A673 (cell line): ENCODE measurements around the gene FJX1. TPM values are rescaled to one million over a fixed set of nuclear protein-coding genes. Genes with fewer than 3 reads are reported as not detected.

Experiments used
- BruUV-seq: library from RNA; stranded (reverse); fragments of 400-500 nt; replicated peaks from 2 replicates; lab custom pipeline; 2021; lab: Mats Ljungman, UMichigan
- CTCF ChIA-PET: fragments of 300-600 bp; sonication (Branson Sonifier 250); formaldehyde crosslinking; loops from one replicate; lab custom pipeline; 2022; ENCODE audit warnings: antibody characterized with exemption; lab: Charles Lee
- POLR2A ChIA-PET: fragments of 300-600 bp; sonication (Branson Sonifier 250); formaldehyde crosslinking; loops from one replicate; lab custom pipeline; 2022; ENCODE audit warnings: antibody characterized with exemption; ENCODE audit not compliant: low non-redundant PET; lab: Charles Lee
- DNase-seq: peaks from one replicate; pipeline ENCODE4 v3.0.0-alpha.2; 2015; ENCODE audit warnings: low spot score
- H3K27ac ChIP-seq: fragments of 200-600 bp; sonication (generic); 2 replicates; pipeline ENCODE4 v1.5.1; 2016; ENCODE audit warnings: mixed run types, low read depth, mild to moderate bottlenecking, mixed read lengths, antibody characterized with exemption, low read length; ENCODE audit not compliant: poor library complexity, severe bottlenecking
- H3K27me3 ChIP-seq: fragments of 200-600 bp; sonication (generic); replicated peaks from 2 replicates; pipeline ENCODE4 v1.6.1; 2017; ENCODE audit warnings: mixed run types, low read depth, mild to moderate bottlenecking, mixed read lengths, antibody characterized with exemption, low read length; ENCODE audit not compliant: insufficient read depth, poor library complexity
- H3K36me3 ChIP-seq: fragments of 200-600 bp; sonication (generic); 2 replicates; pipeline ENCODE4 v1.6.1; 2016; ENCODE audit warnings: mixed run types, mild to moderate bottlenecking, mixed read lengths, antibody characterized with exemption, low read length; ENCODE audit not compliant: insufficient read depth, poor library complexity, severe bottlenecking
- H3K4me1 ChIP-seq: fragments of 200-600 bp; sonication (generic); 2 replicates; pipeline ENCODE4 v1.6.1; 2017; ENCODE audit warnings: mixed run types, mild to moderate bottlenecking, mixed read lengths, antibody characterized with exemption, low read length; ENCODE audit not compliant: insufficient read depth, poor library complexity, severe bottlenecking
- H3K4me3 ChIP-seq: fragments of 200-600 bp; sonication (generic); 2 replicates; pipeline ENCODE4 v1.5.1; 2016; ENCODE audit warnings: low read depth, mixed run types, mild to moderate bottlenecking, mixed read lengths, low read length; ENCODE audit not compliant: poor library complexity, severe bottlenecking
- H3K9me3 ChIP-seq: fragments of 200-600 bp; sonication (generic); 2 replicates; pipeline ENCODE4 v1.6.1; 2016; ENCODE audit warnings: mixed run types, low read depth, mild to moderate bottlenecking, mixed read lengths, antibody characterized with exemption, low read length; ENCODE audit not compliant: poor library complexity, severe bottlenecking
- EZH2 ChIP-seq: fragments of 200-600 bp; sonication (generic); IDR thresholded peaks from 2 replicates; pipeline ENCODE4 v1.6.1; 2017; ENCODE audit warnings: borderline replicate concordance, low read depth, mild to moderate bottlenecking, mixed read lengths, antibody characterized with exemption, low read length; ENCODE audit not compliant: poor library complexity, severe bottlenecking
- intact Hi-C: fragments of 100-400 bp; cut with micrococcal nuclease; formaldehyde crosslinking; loops from one replicate; pipeline ENCODE4 v1.10.0; 2022; ENCODE audit not compliant: unreplicated experiment
- total RNA-seq: library from RNA; stranded (reverse); gene quantifications from 2 replicates; pipeline ENCODE4 v1.2.3, GENCODE V29; 2021
- TF ChIP-seq, protein P1 (sequence below): fragments of 300-800, 200-600 bp; sonication (generic); conservative IDR thresholded peaks from 2 replicates; pipeline ENCODE4 v1.5.1; 2017; ENCODE audit warnings: low read depth, mild to moderate bottlenecking, antibody characterized with exemption, low read length, moderate library complexity, mixed read lengths

FJX1 gene
- total RNA-seq, 1 experiment from 2014 or later = 50.1 TPM

DNA sequence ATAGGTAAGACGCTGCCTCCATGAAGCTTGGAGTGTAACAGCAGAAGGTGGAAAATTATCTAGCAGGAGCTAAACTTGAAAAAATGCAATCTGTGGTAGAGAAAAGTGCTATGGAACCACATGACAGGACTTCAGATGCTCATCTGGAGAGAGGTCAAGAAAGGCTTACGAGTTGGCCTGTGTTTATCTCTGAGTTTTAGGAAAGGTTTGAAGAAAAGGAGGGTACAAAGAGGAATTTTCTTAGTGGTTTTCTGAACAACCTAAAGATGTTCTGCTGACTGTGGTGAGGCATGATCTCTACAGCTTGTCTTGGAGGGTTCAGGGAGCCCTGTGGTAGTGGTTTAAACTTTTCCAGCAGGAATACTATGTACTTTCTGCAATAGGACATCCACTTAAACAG lies 8.2 kb downstream of the FJX1 start:
- POLR2A ChIA-PET = no interaction called here
- TF ChIP-seq EZH2 = no peak
- TF ChIP-seq, protein P1, sequence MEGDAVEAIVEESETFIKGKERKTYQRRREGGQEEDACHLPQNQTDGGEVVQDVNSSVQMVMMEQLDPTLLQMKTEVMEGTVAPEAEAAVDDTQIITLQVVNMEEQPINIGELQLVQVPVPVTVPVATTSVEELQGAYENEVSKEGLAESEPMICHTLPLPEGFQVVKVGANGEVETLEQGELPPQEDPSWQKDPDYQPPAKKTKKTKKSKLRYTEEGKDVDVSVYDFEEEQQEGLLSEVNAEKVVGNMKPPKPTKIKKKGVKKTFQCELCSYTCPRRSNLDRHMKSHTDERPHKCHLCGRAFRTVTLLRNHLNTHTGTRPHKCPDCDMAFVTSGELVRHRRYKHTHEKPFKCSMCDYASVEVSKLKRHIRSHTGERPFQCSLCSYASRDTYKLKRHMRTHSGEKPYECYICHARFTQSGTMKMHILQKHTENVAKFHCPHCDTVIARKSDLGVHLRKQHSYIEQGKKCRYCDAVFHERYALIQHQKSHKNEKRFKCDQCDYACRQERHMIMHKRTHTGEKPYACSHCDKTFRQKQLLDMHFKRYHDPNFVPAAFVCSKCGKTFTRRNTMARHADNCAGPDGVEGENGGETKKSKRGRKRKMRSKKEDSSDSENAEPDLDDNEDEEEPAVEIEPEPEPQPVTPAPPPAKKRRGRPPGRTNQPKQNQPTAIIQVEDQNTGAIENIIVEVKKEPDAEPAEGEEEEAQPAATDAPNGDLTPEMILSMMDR = no peak
- intact Hi-C loops = no loop called here
- H3K4me3 ChIP-seq = no peak overlapping the region
- CTCF ChIA-PET = interaction anchor here (0.8 kb wide), 1 partner anchor 139 kb away, joined by 3 read pairs; no protein-coding TSS in a partner anchor
- no peak overlapping the region for H3K27ac ChIP-seq
- H3K27me3 ChIP-seq = no peaks in the 10 kb centered on the region
- DNase-seq = no peak
- BruUV-seq = no TSS peak
- H3K36me3 ChIP-seq = no peaks in the 10 kb centered on the region
- no peaks in the 10 kb centered on the region for H3K9me3 ChIP-seq
- peaks cover 60% of the 10 kb centered on the region for H3K4me1 ChIP-seq

DNA sequence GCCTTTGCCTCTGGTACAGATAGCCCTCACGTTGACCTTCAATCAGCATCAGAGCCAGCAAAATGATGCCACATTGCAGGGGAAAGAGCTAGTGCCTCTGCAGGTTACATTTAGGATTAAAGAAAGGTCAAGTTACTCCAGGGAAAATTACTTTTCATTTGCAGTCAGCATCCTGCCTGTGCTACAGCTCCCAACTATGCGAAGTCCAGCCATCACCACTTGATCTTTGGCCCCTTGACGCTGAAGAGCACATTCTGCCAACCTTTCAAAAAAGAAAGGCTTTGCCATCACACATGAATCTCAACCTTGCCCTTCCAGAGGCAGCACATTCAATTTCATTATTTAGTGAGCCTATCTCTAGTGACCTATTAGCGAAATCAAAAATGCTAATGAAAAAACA lies 11.3 kb downstream of the FJX1 start:
- Histone ChIP-seq H3K27me3 (no peaks in the 10 kb centered on the region), H3K36me3 (no peaks in the 10 kb centered on the region), H3K9me3 (no peaks in the 10 kb centered on the region), H3K27ac (no peak overlapping the region), H3K4me1 (peaks cover 40% of the 10 kb centered on the region), H3K4me3 (no peak overlapping the region)
- no peak for DNase-seq
- intact Hi-C loops = no loop called here
- BruUV-seq = no TSS peak
- ChIA-PET POLR2A (no interaction called here), CTCF (no interaction called here)
- TF ChIP-seq EZH2 = no peak
- TF ChIP-seq, protein P1 = no peak

DNA sequence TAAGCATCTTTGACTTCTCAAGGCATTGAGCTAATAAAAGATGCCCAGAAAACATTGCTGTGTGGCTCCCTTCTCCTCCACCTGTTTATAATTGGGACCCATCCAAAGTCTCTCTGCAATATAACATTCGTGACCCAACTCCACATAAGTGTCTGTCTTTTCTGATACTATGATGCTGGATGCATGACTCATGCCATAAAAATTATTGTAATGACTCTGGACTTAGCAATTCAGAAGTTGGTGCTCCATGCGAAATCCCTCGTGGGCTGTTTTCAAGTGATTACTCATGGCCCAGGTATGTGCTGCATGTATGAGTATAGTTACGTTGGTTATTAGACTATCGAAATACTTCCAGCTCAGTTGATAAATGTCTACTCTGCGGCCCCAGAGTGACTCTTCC lies 11.7 kb downstream of the FJX1 start:
- BruUV-seq = no TSS peak
- intact Hi-C loops = no loop called here
- CTCF ChIA-PET = no interaction called here

More for the DNA sequence above, 11.7 kb downstream of the FJX1 start:
- Histone ChIP-seq H3K27me3 (no peaks in the 10 kb centered on the region), H3K36me3 (no peaks in the 10 kb centered on the region), H3K27ac (no peak overlapping the region), H3K9me3 (no peaks in the 10 kb centered on the region), H3K4me3 (no peak overlapping the region), H3K4me1 (peaks cover 36% of the 10 kb centered on the region)
- DNase-seq = peak; percentile 97
- TF ChIP-seq, protein P1 = no peak
- no peak for TF ChIP-seq EZH2
- POLR2A ChIA-PET = no interaction called here
